ENCODE data around the gene CRAMP1.

CRAMP1 gene

DNA sequence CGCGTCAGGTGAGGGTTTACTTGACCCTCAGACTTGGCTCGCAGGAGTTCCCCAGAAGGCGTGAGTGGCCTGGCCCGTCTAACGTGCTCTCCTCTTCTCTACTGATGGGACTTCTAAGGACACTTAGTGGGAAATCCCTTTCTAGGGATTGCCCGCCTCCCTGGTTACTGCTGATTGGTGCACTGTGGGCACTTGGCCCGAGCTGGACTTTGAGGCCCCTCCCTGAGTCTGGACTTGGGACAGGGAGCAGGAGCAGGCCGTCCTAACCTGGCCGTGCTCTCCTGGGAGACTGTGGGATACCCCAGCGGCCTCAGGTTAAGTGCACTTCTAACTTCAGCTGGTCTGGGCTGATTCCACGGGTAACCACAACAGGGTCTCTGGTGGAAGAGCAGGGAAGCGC lies 15.0 kb upstream of the CRAMP1 start:
- DNase-seq, result no peak

DNA sequence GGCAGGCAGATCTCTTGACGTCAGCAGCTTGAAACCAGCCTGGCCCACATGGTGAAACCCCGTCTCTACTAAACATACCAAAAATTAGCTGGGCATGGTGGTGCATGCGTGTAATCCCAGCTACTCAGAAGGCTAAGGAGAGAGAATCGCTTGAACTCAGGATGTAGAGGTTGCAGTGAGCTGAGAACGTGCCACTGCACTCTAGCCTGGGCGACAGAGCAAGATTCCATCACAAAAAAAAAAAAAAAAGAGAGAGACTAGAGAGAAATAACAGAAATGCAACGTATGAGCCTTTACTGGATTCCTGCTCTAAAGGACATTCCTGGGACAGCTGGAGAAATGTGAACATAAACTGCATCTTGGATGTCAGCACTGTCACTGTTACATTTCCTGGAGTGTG lies 11.1 kb upstream of the CRAMP1 start:
- DNase-seq, result no peak

DNA sequence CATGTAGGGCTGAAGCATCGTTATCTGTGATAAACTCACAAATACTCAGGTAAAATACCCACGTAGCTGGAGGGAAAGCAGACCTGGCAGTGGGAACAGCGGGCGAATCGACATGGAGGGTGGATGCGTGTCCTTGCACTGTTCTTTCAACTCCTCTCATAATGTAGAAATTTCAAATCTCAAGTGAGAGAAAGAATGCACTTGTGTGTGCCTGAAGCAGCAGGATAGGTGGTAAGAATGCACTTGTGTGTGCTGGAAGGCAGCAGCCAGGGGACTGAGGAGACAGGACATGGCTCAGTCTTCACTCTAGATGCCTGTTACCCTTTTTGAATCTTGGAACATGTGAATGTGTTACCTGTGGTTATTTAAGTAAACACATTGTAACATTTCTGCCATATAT lies 10.7 kb upstream of the CRAMP1 start:
- no peak for DNase-seq

DNA sequence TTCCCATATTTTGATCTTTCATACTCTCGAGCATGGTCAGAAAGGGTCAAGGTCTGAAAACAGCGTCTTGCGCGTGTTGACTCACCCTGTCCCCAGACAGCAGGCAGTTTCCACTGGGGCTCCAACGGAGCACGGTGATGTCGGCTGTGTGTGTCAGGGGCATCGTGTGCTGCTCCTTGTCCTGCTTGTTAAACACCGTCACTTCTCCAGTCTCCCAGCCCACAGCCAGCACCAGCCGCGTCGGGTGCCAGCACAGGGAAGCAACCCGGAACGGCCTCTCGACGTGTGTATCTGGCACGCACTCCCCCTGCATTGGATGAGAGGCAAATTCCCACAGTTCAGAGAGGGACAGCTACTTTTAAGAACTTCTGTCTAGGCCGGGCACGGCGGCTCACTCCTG lies 9.9 kb upstream of the CRAMP1 start:
- no peak for DNase-seq

DNA sequence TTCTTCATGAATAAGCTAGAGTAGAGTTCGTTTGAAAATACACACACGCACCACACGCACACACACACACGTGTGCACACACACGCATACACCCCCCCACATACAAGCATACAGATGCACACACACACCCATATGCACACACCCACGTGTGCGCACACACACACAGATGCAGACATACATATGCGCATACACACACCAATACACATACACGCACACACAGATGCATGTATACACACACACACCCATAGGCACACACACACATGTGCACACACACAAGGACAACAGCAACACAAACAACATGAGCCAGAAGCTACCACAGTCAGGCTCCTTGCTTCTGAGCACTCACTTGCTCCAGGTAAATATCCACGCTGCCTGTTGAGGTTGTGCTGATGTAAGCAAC lies 5.4 kb upstream of the CRAMP1 start:
- no peak for DNase-seq

DNA sequence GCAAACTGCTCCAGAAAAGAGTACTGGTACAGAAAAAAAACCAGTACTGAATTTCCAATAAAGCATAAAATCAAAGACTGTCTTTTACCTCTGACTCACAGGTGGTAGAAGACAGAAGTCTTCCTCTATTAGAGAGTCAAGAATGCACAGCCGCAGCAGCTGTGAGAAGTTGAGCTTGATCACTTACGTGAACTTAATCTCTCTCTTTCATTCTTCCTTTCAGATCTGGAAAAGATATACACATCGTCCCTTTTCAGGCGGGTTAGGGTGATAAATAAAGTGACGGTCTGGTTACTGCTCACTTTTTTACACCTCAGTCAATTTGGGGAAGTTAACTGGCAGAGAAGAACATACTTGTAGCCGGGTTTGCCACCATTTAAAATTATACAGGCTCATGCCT lies 4.2 kb upstream of the CRAMP1 start:
- DNase-seq, result no peak

DNA sequence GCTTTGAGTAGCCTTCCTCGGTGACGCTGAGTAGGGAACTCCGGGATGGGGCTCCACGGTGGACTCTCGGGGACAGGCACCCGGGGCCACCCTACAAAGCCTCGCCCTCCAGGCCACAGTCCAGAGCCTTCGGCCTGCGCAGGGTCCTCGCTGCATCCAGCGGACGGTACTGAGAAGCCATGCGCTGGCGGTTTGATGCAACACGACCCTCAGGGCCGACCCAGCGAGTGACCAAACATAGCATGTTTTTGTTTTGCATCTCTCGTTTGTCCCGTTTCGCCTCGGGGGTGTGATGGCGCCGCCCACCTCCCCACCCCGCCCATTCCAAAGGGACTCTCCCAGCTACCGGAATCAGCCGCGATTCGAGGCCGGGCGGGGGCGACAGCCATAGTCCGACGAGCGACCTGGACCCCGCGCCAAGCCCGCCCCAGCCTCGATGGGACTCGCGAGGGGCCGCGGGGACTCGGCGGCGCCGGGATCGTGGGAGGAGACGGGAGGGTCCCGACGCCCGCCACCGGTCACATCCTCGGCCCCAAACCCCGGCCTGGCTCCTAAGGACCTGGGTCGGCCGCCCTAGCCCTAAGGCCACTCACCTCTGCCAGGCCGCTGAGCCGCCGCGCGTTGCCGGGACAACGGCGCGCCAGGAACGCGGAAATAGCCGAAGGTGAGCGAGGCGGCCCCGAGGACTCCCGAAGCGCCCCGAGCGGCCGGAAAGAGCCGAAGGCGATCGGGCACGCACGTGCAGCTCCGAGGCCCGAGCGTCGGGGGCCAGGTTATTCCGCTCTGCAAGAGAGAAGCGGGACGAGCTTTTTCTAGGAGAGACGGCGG lies 1.9 kb upstream of the CRAMP1 start:
- peak; percentile 83 for DNase-seq

DNA sequence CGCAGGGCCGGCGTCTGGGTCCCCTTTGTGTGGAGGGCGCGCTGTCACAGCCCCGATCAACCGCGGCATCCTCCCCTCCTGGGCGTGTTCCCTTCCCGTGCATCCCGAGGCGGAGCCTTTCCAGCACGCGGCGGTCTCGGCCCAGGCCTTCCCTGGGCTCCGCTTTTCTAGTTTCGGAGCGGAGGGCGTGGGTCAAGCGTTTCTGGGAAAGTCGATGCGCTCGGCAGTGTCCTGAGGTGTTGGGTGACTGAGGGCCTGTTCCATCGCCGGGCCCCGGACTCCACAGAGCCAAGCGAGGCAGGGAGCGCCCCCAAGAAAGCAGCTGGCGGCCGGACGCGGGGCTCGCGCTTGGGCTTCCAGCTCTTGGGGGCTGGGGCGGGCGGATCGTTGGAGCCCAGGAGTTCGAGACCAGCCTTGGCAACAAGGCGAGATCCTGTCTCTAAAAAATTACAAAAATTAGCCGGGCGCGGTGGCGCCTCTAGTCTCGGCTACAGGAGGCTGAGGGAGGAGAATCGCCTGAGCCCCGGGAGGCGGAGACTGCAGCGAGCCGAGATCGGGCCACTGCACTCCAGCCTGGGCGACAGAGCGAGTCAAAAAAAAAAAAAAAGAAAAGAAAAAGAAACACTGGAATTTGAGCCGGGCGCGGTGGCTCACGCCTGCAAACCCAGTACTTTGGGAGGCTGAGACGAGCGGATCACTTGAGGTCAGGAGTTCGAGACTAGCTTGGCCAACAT lies 1.1 kb upstream of the CRAMP1 start:
- no peak for DNase-seq

DNA sequence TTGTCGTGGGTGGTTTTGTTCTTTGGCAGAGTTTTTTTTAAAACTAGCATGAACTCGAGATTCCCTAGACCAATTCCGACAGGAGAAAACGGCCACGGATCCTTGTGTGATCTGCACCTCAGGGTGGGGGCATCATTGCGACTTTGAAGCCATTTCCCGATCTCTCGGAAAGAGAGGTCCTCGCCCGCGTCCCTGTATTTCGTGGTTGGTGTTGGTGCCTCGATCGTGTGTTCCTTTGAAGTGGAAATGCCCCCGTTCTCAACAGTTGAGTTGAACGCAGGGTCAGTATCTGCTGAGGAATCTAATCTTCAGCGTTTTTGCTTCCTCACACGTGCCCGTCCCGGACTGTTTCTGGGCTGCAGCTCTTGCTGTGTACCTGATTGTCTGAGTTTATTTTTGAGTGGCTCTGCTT lies 1.1 kb downstream of the CRAMP1 start:
- no peak for DNase-seq

DNA sequence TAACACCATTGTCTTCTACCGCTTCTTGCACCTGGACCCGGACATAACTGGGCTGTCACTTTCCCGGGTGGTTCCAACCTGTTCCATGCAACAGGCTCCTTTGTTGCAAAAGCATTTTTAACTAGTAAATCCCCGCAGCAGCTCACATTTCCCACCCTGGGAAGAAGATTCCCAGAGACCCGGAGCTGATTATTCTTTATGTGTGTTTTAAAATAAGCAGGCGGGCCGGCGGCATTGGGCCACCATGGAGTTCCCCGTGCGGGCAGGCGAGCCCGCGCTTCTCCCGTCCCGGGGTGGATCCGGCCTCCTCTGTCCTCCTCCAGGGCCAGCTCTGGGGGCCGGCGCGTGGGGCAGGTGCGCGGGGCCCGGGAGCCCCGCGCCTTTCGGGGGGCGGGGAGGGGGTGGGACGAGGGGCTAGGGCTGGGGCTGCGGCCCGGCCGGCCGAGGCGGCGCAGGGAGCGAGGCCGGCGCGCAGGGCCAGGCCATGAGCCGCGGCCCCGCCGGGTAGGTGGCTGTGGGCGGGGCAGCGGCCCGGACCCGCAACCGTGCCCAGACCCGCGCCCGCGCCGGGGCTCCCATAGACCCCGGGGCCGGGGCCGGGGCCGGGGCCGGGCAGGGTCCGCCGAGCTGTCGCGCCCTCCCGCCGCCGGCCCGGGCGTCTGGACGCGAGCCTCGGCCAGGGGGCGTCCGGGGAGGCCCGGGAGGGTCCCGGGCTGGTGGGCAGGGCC lies 1.7 kb downstream of the CRAMP1 start:
- no peak for DNase-seq

DNA sequence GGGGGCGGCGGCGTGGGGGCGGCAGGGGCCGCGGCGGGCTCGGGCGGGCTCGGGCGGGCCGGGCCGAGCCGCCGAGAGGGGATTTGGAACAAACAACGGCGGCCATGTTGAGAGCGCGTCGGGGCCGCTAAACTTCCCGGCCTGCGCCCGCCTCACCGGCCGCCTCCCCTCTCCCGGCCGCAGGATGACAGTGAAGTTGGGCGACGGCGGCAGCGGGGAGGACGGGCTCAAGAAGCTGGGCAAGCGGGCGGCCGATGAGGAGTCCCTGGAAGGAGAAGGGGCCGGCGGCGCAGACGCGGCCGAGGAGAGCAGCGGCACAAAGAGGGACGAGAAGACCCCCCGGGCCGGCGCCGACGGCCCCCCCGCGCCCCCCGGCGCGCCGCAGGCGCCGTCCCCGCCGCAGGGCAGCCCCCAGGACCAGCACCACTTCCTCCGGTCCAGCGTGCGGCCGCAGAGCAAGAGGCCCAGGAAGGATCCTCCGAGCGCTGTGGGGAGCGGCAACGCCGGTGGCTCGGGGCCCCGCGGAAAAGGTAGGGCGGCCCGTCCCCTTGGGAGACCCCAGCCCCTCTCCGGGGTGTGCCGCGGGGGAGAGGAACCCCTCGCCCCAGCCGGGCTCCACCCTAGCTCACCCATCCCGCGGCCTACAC lies 2.4 kb downstream of the CRAMP1 start:
- peak; percentile 45 for DNase-seq

DNA sequence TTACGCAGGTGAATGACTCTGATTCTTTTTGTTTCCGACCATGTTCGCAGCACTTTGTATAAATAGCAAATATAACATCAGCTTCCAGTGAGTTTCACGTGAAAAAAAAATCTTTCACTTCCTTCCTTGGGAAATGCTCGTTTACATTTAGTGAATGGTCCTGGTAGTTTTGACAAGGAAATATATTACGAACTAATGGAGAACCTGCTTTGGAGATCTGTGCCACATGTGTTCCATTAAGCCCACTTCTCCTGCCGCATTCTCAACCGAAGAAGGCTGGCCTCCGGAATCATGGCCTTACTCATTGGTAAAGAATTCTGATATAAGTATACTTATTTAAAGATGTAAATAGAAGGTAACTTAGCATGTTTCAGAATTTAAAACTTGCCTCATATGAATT lies 3.6 kb downstream of the CRAMP1 start:
- DNase-seq, result peak; percentile 23

DNA sequence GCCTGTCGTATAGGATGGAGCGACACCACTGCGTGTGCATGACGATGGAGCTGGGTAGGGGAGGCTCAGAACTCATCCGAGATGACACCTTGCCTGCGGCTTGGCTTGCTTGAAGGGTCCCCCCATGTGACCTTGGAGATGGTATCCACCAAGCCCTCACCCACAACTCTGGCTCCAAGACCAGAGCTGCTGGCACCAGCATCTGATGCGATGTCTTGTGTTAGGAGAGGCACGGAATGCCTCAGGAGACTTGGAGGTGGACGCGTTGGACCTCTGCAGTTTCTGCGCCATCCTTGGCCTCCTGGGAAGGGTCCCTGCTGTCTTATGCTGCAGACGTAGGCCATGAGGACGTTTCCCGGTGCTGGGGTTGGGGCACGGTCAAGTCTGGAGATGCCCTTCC lies 7.8 kb downstream of the CRAMP1 start:
- DNase-seq, result no peak

DNA sequence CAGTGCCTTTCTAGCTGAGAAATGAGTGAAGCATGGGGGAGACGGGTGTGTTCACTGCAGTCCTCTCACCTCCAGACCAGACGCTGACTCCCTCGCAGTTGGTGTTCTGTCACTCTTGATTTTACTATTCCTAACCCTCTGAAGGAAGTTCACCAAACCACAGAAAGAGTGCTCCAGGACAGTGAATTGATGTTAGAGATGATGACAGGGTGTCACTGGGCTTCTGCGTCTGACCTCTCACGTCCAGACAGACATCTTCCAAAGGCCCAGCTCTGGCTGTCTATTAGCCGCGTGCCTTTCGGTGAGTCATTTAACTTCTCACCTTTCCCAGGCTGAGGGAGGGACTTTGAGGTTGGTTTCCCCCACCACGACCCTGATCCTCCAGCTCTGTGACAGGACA lies 8.2 kb downstream of the CRAMP1 start:
- DNase-seq, result no peak

DNA sequence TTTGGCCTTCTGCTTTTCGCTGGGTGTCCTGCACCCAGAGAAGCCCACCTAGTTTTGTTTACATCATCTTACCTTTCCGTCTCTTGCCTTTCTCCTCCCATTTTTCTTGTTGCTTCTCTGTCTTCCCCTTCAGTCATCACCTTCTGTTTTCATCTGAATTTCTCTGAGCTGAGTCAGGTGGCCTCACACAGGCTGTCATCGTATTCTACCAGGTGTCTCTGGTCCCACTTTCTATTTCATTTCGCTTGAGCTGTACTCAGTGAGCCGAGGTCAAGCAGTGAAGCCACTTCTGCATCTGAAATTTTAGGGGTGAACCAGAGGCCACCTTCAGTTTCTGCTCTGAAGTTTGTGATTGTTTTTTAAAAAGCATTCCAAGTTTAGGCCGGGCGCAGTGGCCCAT lies 9.7 kb downstream of the CRAMP1 start:
- no peak for DNase-seq

DNA sequence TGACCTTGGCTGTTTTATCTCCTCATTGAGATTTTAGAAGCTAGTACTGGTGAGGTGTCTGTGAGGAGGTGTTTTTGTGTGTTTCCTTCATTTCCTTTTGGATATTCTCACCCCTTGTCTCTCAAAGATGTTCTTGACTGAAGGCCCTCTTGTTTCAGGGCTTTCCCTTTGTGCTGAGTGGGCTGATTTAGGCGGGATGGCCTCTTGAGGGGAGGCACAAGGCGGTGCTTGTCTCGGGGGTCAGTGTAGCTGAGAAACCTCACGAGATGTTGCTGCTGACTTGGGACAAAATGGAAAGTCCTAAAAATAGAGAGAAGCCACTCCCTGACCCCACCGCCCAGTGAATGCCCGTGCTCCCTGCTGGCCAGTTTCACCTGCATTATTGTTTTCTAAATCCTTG lies 14.2 kb downstream of the CRAMP1 start:
- DNase-seq, result no peak

DNA sequence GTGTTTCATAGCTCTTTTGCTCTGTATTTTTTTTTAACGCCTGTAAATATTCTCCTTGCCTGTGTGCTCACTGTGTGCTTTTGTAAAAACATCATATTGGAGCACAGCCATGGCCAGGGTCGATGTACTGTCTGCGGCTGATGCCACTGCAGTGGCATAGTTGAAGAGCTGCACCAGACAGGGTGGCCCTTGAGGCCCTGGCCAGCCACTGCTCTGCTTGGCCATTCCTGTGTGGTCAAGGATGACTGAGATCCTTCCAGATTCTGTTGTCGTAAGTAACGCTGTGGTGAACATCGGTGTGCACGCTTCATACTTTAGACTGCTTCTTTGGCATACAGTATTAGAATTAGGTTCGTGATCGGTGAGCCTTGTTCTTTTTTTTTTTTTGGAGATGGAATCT lies 14.6 kb downstream of the CRAMP1 start:
- DNase-seq, result no peak

DNA sequence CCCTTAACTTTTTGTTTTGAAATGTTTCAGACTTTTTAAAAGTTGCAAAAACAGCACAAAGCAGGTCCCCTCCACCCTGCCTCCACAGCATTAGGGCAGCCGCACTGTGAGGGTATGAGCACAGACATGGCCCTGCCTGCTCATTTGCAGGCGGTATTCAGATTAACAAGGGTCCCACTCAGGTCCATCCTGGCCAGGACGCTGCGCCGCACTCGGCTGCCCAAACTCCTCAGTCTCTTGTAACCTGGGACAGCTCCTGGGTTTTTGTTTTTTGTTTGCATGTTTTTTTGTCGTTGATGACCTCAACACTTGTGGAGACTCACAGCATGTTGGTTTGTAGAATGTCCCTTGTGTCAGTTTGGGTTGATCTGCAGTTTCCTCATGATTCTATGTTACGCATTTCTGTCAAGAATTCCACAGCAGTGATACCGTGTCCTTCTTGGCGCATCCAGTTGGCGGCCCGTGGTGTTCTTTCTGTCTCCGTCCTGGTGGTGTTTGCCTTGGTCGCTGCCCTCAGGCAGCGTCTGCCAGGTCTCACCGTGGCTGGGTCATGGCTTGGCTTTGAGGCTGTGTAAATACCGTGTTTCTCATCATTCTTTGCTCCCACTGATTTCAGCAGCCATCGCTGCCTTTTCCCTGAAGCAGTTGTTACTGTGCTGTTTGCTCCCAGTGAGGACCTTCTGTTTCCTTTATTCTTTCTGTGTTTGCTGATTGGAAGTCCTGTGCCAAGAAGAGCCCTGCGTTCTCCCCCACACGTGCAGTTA lies 18.5 kb downstream of the CRAMP1 start:
- no peak for DNase-seq

DNA sequence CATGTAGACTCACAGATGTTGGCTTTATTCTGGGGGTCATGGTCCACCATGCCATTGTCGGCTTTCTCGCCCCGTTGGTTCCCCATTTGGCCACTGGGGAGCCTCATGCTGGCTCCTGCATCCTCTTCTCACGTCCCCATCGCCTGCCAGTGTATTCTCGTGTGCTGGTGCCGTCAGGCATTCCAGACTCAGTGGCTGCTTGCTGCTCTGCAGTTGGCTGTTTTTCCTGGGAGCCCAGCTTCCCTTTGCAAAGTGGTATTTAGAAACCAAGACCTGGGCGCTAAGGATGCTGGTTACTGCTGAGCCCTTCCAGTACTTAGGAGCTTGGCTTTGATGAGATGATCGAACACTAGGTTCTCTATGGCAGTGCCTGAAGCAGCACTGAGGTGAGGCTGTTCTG lies 19.1 kb downstream of the CRAMP1 start:
- DNase-seq, result no peak

DNA sequence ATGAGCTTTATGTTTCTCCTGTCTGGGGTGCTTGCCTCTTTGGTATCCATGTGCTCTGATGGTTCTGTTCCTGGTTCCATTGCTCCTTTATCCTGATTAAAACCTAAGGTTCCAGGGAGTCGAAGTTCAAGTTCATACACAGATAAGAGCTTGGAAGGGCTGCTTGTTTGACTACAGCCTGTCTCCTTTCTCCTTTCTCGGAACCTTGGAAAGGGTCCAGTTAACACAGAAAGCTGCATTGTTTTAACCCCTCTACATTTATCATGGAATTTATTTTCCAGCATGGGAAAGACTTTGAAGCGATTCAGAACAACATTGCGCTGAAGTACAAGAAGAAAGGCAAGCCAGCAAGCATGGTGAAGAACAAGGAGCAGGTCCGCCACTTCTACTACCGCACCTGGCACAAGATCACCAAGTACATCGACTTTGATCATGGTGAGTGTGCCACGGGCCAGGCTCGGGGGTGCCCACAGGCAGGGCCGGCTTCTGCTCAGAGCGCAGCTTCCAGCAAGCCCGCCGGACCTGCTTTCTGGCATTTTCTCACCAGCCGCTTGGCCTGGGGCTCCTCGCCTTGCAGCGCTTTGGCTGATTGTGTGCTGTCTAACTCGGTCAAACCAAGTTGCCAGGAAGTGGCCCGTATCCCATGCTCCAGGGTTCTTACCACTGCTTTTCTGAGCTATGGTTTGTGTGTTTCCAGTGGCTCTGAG lies 19.9 kb downstream of the CRAMP1 start:
- no peak for DNase-seq

DNA sequence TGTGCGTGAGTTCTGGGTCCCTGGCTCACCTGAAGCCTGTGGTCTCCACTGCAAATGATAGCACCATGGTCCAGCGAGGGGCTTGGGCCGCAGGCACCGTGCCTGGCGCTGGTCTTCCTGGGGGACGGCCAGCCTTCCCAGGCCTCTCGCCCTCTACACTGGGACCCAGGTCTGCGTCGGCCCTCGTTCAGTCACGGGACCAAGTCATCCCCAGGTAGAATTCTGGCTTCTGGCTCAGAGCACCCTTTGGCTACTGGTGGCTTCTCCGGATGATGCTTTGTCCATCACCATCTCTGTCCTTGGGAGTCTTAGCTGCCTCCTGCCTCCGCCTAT lies 20.4 kb downstream of the CRAMP1 start:
- no peak for DNase-seq

DNA sequence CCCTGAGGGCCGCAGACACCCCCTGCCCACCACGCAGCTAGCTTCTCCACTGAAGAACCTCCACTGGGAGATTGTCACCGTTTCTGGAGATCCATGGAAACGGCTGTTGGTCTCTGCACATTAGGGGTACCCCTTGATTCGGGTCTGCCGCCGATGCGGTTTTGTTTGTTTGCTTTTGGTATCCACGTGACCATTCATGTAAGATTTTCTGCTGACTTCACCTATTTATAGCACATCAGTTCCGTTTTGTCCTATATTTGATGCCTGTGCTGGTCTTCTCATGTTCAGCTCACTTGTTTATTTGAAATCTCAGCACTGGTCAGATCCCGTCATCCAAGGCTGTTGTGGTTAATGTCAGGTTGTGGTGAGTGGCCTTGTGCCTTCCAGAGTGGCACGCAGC lies 21.1 kb downstream of the CRAMP1 start:
- DNase-seq, result no peak
